Left ventricle myocardium inferior (tissue), 1 donor: Measurements from ENCODE around the gene RAB40C. TPM values are rescaled to one million over a fixed set of nuclear protein-coding genes. Genes with fewer than 3 reads are reported as not detected.

Experiments used
- DNase-seq: peaks from one replicate; pipeline ENCODE4 v3.0.0-alpha.2; 2020
- H3K27ac ChIP-seq: fragments of 200-600 bp; replicated peaks from 2 replicates; pipeline ENCODE4 v1.8.0; 2021
- H3K27me3 ChIP-seq: fragments of 200-600 bp; 2 replicates; pipeline ENCODE4 v1.8.0; 2021; ENCODE audit warnings: low read depth
- H3K36me3 ChIP-seq: fragments of 200-600 bp; 2 replicates; pipeline ENCODE4 v1.8.0; 2021
- H3K4me1 ChIP-seq: fragments of 200-600 bp; 2 replicates; pipeline ENCODE4 v1.8.0; 2021
- H3K4me3 ChIP-seq: fragments of 200-600 bp; 2 replicates; pipeline ENCODE4 v1.8.0; 2021; ENCODE audit warnings: mild to moderate bottlenecking, moderate library complexity
- H3K9me3 ChIP-seq: fragments of 200-600 bp; replicated peaks from 2 replicates; pipeline ENCODE4 v1.8.0; 2021
- CTCF ChIP-seq: fragments of 200-600 bp; IDR thresholded peaks from 2 replicates; pipeline ENCODE4 v1.8.0; 2021; ENCODE audit warnings: antibody characterized with exemption, mild to moderate bottlenecking, borderline replicate concordance
- intact Hi-C: fragments of 100-400 bp; cut with micrococcal nuclease; formaldehyde crosslinking; loops from one replicate; pipeline ENCODE4 v1.11.0; 2022
- total RNA-seq: library from RNA; stranded (reverse); fragmentation: NEBNext Ultra II Directional; extraction: Animal tissue kit (Norgen Biotek cat#: 25700); gene quantifications from one replicate; pipeline ENCODE4 v1.2.1, GENCODE V29; 2021
- donor health status: DM: no; HTN: yes; CAD: no; lungs with severe emphysema.

The RAB40C gene
- total RNA-seq, 1 donor from 2014 or later = 10.3 TPM

GRCh38 chr16:557463-558297, 32.2 kb upstream of the RAB40C start:
- H3K9me3 ChIP-seq = no peaks in the 10 kb centered on the region
- H3K27ac ChIP-seq = no peak overlapping the region
- peaks cover 8% of the 10 kb centered on the region for H3K36me3 ChIP-seq
- intact Hi-C loops = no loop called here
- no peak for TF ChIP-seq CTCF
- no peak overlapping the region for H3K4me3 ChIP-seq
- DNase-seq = no peak
- H3K27me3 ChIP-seq = peaks cover 52% of the 10 kb centered on the region
- H3K4me1 ChIP-seq = peaks cover 13% of the 10 kb centered on the region

- H3K4me3 ChIP-seq = no peak overlapping the region
- no peak overlapping the region for H3K27ac ChIP-seq
- peaks cover 6% of the 10 kb centered on the region for H3K36me3 ChIP-seq
- H3K4me1 ChIP-seq = peaks cover 13% of the 10 kb centered on the region
- H3K9me3 ChIP-seq = no peaks in the 10 kb centered on the region
- H3K27me3 ChIP-seq = peaks cover 60% of the 10 kb centered on the region
- no peak for TF ChIP-seq CTCF
- intact Hi-C loops = no loop called here
- peak; percentile 47 for DNase-seq
Observed at GRCh38 chr16:558298-559020, 31.4 kb upstream of the RAB40C start.

DNA sequence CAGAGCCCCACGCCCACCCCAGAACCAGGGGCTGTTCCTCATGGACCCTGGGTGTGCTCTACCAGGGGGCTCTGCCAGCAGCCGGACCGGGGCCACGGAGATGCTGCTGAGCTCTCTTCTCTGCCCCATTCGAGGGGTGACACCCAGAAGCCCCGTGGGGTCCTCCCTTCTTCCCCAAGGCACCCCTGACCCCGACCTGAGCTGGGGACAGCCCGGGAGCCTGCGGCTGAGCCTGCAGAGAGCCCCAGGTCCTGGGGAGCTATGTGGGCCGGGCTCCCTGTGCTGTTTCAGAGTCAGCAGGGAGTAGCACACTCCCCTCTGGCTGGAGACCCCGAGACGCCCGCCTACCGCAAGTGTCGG, 30.9 kb upstream of the RAB40C start:
- intact Hi-C loops = no loop called here
- H3K27ac ChIP-seq = no peak overlapping the region
- no peak for DNase-seq
- H3K27me3 ChIP-seq = peaks cover 65% of the 10 kb centered on the region
- no peaks in the 10 kb centered on the region for H3K9me3 ChIP-seq
- H3K36me3 ChIP-seq = peaks cover 2% of the 10 kb centered on the region
- peaks cover 13% of the 10 kb centered on the region for H3K4me1 ChIP-seq
- TF ChIP-seq CTCF = no peak
- no peak overlapping the region for H3K4me3 ChIP-seq

DNA sequence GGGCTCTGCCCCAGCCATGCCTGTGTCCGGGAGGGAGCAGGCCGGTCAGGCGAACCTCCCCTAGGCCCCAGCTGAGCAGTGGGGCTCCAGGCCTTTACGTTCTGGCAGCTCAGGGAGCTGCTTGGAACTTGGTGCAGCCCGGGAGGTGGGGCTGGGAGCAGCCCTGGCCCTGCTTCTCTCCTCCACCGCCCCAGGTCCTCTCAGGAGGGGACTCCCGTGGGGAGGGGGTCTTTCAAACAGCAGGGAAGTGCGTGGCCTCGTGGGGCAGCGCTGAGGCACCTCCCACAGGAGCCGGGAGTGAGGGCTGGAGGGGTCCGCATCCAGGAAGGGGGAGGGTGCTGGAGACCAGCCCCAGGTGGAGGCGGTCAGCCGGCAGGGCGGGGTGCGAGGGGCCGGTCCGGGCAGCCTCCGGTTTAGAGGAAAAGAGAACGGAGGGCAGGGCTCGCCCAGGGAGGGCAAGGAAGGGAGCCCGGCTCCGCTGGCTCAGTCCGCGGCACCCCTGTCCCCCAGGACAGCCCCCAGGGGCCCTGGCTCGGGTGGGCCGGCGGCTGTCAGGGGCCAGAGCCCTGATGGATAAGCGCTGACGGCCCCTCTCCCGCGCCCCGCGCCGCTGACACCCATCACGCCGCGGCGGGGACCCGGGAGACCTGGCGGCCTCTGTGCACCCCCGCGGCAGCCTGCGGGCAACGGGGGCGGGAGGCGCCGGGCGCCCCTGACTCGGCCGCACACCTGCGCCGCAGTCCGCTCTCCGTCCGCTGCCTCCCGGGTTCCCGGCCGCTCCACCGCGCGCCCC, 30.3 kb upstream of the RAB40C start:
- no peaks in the 10 kb centered on the region for H3K36me3 ChIP-seq
- H3K9me3 ChIP-seq = no peaks in the 10 kb centered on the region
- no peak for DNase-seq
- peaks cover 71% of the 10 kb centered on the region for H3K27me3 ChIP-seq
- H3K4me1 ChIP-seq = peaks cover 13% of the 10 kb centered on the region
- peak overlapping the region; percentile 9 for H3K4me3 ChIP-seq
- intact Hi-C loops = no loop called here
- TF ChIP-seq CTCF = no peak
- no peak overlapping the region for H3K27ac ChIP-seq

GRCh38 chr16:560204-560700, 29.6 kb upstream of the RAB40C start, which contains the start of gene PRR35:
TSS of gene PRR35 (plus strand) at chr16:560394. CDS start at chr16:563295, 2,901 bp downstream.
- no peak for DNase-seq
- Histone ChIP-seq H3K27ac (no peak within 1 kb of the TSS), H3K36me3 (no peaks in the 10 kb centered on the region), H3K27me3 (peaks cover 76% of the 10 kb centered on the region), H3K9me3 (no peaks in the 10 kb centered on the region), H3K4me3 (peak within 1 kb of the TSS; percentile 9), H3K4me1 (peaks cover 13% of the 10 kb centered on the region)
- intact Hi-C loops = no loop called here
- no peak for TF ChIP-seq CTCF
